ENCODE measurements around the gene COX7C. TPM values are rescaled to one million over a fixed set of nuclear protein-coding genes. Genes with fewer than 3 reads are reported as not detected.

The COX7C gene
- total RNA-seq: 202 and 218 TPM in 2 replicates

GRCh38 chr5:86617756-86618576, at the start of gene COX7C:
TSS of gene COX7C (plus strand) at chr5:86617941. CDS start at chr5:86618056, 115 bp downstream.

Measured in bronchial smooth muscle cell (primary cell).